ENCODE data around the gene NCAPH2.

The NCAPH2 gene

DNA sequence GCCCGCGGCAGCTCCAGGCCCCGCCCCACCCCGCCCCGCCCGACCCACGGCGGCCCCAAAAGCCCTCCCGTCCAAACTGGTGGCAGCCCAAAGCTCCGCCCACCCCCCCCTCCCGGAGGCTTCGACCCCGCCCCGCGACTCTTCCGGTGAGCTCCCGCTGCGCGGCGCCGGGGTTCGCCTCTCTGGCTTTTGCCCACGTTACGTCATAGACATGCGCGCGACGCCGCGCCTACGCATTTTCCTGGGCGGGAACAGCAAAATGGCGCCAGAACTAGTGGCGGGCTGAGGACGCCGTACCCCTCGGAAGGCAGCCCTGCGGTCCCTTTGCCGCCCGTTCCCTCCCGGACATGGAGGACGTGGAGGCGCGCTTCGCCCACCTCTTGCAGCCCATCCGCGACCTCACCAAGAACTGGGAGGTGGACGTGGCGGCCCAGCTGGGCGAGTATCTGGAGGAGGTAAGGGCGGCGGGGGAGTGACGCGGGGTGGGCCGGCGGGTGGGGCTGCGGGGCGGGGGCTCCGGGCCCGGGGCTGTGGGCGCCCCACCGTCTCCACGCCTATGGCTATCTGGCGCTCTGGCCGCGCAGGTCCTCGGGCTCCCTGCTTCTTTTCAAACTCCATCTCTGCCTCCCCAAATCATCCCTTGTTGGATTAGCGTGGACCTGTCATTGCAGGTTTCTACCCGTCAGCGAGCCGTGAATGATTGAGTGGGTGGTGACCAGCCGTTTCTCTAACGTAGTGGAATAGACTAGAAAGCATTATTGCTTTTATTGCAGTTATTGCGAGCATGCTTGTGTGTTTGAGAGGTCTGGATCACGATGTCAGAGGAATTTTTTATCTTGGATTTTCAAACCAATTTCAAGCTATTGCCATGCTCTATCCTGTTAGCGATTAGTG, at the start of gene NCAPH2:
Gene NCAPH2 (plus strand): TSS at position 234 of the 894 bp plus-strand sequence. CDS start 114 bp downstream, at position 348.
- DNase-seq = peak; percentile 90 to 94

DNA sequence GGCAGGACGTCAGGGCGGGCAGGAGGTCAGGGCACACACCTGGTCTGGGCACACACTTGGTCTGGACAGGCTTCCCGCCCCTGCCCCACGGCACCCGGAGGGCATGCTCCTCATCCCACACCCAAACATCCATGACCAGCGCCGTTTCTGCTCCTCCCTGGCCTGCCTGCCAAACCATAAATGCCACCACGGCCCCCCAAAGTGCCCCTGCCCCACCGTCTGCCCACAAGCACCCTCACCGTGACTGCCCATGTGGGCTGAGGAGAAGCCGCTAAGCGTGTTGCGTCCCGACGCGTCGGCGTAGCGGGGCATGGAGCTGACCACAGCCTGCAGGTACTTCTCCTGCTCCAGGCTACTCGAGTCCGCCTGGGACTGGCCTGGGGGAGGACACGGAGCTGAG, 49.0 kb upstream of the NCAPH2 start:
- DNase-seq = no peak

DNA sequence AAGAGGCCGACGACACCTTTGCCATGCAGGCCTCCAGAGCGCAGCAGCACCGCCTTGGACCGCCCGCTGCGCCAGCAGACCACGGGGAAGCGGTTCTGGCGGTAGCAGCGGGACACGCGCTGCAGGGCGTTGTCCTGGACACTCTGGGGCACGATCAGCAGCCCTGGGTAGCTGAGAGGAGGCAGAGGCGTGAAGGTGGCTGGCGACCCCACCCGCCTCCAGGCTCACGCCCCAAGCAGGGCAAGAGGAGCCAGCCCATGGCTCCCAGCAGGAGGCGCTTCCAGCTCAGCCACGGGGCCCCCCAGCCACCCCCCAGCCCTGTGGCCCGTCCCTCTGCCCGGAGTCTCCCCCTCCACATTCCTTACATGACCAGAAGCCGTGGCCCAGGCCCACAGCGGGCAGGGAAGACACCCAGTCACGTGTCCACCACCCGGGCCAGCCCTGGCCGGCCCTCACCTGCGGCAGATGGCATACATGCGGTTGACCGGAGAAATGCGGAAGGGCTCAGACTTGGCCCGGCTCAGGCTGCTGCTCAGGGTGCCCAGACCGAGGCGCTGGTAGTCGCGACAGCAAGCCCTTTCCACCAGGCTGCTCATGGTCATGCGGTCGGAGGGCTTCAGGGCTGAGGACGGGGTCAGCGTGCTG, 48.4 kb upstream of the NCAPH2 start:
- DNase-seq = no peak

DNA sequence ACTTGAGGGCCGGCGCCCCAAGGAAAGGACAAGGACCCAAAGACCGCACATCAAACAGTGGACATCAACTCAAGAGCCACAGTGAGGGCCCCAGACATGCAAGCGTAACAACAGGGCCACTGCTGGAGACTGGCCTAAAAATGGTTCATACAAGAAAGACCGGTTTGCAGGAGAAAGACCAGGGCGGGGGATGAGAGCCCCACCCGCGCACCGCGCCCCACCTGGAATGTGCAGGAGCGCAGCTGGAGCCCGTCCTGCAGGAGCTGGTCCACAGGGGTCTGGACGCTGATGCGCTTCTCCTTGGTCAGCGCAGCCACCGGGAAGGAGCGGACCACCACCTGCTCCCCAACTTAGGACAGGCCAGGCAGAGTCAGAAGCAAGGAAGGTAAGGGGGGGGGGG, 47.1 kb upstream of the NCAPH2 start:
- DNase-seq = no peak

DNA sequence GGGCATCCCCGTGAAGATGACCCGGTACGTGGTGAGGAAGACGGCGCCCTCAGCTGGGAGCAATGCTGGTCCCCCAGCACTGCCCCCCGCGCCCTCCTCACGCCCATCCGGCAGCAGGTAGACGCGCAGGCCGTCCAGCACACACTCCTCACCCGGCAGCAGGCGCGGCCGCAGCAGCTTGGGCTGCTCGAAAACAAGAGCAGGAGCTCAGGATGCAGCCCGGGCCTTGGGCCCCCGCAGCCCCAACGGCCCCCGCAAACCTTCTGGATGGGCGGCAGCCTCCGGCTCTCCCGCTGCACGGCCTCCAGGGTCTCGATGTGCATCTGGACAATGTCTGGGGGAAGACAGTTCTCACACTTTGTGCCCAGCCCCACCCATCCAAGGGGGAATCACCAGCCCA, 46.5 kb upstream of the NCAPH2 start:
- no peak for DNase-seq

DNA sequence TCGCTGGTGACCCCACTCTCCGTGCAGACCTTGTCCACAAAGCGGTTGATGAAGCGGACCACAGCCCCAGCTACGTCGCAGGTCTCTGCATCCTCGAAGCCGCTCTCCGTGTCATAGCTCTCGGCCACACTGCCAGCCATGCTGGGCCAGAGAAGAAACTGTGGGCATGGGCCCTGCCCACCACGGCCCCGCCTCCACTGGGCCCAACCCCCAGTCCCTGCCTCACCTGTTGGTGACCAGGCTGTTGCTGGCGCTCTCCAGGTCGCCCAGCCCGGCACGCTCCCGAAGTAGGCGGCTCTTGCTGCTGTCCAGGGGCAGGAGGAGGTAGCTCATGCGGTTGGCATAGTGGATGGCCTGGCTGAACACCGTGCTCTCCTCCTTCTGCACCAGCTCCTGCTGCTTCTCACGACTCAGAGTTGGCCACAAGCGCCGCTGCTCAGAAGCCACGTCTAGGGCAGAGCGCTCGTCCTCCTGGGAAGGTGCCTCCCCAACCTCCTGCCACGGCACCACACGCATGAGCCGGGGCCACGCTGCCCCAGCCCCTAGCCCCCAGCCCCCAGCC, 46.0 kb upstream of the NCAPH2 start:
- DNase-seq = no peak

DNA sequence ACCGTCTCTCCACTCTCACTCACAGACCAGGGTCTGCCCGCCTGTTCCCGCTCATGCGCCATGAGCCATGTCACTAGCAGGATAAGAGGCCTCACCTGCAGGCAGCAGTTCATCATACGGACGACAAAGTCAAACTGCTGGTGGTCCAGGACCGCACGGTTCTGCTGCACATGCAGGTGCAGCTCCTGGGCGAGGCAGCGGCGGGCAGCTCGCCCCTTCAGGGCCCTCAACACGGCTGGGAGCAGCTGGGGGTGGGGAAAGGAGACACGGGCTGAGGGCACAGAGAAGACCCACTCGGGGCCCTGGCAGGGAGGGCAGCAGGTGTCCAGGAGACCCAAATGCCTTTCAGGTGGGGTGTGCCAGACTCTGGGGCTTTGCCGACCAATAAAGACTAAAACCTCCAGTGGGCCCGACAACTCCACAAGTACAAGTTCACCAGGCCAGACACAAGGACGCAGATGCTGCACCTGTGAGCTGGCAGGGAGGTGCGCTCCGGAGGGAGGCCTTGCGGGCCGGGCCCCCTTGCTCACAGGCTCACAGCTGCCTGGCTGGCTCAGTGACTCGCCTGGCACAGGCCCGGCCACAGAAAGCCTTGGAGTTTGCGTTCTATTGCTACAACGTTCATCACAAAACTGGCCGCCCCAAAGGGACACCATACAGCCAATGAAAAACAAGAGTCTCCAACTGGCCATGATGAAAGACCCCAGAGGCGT, 44.7 kb upstream of the NCAPH2 start:
- no peak for DNase-seq

DNA sequence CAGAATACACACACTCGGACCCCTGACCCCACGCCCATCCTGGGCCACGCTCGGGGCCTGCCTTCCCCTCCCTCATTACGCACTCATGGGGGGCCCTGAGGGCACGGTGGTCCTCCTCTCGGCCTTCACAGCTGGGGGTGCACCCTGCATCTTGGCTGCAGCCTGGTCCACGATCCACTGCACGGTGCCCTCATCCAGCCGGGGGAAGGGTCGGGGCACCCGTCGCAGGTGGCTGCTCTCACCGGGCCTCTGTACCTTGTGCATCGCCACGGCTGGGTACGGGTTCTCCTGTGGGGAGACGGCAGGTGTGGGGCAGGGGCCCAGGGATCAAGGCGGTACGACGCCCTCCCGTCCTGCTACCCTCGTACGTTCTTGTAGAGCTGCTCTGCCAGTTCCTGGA, 43.6 kb upstream of the NCAPH2 start:
- no peak for DNase-seq

DNA sequence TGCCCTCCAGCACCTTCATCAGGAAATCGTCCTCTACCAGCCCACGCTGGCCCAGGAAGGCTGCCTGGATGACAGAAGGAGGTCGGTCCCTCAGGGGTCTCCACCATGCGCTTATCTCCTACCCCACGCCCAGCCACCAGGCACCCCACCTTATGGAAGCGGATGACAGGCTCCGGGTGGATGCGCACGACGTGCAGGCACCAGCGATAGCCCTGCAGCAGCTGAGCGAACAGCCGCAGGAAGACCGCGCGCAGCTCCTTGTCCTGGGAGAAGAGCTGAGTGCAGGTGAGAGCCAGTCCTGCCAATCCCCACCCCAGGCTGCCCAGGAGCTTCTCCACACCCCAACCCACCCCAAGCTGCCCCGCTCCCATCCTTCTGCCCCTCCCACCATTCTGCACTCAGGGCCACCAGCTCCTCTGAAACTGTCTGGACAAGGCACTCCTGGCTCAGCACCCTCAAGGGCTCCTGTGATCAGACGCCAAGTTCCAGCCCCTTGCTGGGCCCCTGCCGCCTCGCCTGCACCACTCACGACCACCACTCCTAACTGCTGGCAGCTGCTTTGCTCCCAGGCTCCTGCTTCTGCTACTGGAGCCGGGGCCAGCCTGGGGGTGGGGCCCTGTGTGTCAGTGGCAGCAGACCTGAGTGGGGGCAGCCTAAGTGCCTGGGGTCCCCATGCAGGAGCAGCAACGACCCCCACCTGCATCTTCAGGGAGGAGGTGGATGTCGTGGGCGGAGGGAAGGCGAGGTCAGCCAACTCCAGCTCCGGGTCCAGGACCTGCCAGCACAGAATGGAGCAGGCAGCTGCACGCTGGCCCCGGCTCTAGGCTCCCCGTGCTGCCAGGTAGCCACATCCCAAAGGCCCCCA, 42.7 kb upstream of the NCAPH2 start:
- DNase-seq = no peak

DNA sequence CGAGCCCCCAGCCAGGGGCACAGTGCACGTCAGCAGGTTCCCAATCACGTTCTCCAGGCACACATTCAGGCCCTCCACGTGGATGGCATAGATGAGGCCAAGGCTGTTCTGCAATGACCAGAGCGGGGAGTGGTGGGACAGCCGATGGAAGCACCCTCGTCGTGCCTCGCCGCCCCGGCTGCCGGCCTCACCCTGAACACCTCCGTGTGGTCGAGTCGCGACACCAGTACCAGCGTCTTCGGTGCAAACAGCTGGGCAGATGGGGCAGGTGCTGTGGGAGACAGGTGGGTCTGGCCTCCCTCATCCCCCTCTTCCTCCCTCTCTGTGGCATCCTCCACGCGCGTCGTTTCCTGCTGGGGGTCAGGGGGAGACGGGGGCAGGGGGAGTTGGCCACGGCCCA, 40.7 kb upstream of the NCAPH2 start:
- no peak for DNase-seq

DNA sequence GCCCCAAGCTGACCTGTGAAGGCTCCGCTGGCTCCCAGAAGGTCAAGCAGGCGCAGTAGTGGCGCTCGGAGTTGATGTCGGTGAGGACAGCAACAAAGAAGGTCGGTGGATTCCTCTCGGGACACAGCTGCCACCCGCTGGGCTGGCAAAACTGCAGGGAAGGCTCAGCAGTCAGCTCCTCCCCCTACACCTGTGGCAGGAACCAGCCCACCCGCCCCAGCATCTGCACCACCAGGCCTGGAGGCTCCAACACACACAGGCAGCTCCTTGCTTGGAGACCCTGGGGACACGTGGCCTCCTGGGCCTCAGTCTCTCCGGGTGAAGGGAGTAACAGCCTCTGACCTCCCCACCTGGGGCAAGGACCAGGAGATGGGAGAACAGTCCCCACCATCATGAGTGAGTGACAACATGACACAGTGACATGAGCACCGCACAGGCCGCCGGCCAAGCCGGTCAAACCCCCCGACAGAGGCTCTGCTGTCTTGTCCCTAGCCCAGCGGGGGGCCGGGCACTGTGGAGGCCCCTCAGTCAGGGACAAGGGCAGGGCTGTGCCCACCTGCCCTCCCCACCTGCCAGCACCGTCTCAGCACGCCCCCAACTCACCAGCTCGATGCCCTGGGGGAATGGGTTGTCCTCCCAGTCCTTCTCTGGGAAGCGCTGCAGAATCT, 40.1 kb upstream of the NCAPH2 start:
- DNase-seq = no peak

DNA sequence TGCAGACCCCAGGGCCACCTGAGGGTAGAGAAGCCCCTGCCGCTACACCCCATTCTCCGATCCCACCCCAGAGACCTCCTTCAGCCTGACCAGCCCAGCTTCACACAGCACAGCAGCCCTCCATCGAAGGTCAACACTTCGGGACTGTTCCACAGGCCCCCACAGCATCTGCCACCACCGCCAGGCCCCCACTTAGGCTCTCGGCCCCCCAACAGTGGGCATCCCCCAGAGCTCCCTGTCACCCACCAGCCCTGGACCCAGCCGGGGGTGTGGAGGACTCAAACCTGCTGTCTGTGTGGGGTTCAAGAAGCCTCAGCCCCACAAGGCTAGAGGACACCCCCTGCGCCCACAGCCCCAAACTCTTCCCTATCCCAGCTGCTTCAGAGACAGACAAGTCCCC, 39.4 kb upstream of the NCAPH2 start:
- DNase-seq = no peak

DNA sequence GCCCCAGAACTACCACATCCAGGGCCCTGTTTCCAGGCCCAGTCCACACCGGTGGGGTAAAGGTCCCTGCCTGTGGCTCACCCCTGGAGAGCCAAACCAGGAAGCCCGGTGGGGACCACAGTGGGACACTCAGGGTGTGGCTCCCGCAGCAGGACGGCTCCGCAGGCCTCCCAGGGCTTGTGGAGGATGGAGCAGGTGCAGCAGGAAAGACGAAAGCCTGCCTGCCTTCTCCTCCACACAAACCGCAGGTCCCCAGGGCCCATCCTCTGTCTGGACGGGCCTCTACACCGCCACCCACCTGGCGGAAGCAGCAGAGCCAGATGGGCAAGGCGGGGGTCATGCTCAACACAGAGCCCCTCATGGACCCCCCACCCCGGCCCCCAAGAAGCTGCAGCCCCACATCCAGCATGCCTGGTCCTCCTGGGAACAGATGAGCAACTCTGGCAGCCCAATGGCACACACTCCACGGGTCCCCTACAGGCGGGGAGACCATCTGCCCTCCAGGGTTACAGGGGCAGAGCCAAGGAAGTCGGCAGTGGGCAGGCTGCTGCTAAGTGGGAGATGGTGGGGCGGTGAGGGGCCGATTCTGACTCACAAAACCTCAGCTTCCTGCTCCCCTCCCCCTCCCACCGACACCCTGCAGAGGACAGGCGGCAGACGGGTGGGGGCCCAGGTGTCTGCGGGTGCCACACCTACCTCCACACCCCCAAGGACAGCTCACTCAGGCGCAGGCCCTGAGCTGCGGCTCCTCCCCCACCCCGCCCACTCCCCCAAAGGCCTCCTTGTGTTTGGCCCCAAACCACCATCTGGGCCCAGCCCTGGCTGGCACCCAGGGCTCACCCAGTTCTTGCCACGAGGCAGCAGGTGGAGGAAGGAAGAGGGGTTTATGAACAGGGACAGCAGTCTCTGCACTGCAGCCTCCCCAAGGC, 38.4 kb upstream of the NCAPH2 start:
- DNase-seq = peak; percentile 80 to 91

DNA sequence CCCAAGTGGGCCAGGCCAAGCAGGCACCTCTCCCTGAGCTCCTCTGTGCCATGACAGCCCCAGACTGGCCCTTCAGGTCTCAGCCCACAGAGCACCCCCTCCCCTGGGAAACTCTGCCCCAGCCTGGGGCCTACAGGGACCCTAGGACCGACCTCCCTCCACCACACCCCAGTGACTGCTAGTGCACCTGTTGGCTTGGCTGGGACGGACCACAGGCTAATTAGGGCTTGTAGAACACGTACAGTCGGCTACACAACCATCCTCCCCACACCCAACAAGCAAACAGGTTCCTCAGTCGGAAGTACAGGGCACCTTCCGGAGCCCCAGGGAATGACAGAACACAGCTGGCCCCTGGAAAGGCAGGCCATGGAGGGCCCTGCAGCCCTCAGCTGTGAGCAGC, 37.5 kb upstream of the NCAPH2 start:
- no peak for DNase-seq

DNA sequence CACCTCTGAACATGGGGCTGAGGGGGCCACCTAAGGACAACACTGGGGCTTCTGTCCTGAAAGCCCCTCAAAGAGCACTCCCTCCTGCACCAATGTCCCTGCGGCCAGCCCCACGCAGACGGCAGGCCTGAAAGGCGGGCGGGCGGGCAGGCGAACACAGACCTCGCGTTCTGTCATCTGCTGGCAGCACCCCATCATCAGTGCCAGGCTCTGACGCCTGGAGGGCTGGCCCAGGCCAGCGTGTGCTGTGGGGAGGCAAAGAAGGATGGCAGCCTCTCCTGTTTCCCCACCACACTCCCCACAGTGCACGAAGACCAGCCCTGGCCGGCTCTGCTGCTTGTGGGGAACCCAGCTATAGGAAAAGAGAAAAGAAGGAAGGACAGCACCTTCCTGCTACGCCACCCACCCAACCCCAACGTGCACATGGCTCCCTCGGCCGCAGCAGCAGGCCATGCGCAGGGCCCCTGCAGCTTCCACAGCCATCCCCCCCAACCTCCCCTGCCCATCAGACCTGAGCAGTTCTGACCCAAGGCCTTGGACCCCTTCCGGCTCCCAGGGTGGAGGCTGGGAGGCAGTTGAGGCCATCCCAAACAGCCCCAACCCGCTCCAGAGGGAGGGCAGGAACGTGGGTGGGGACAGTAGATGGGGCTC, 36.7 kb upstream of the NCAPH2 start:
- DNase-seq = no peak

DNA sequence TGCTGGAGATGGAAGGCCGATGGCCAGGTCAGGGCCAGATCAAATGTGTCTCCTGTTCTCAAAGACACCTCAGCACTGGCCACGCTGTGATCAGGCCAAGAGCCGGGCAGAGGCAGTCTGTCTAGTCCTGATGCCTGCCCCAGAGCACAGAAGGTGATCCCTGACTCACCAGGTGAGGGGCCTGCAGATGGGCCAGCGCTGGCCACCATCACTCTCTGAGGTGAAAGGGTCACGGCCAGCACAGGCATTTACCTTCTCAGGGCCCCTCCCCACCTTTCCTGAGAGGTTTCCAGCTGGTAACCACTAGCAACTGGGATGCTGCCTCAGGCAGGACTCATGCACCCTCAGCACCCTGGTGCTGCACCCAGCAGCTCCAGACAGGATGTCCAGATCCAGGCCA, 36.1 kb upstream of the NCAPH2 start:
- DNase-seq = no peak

DNA sequence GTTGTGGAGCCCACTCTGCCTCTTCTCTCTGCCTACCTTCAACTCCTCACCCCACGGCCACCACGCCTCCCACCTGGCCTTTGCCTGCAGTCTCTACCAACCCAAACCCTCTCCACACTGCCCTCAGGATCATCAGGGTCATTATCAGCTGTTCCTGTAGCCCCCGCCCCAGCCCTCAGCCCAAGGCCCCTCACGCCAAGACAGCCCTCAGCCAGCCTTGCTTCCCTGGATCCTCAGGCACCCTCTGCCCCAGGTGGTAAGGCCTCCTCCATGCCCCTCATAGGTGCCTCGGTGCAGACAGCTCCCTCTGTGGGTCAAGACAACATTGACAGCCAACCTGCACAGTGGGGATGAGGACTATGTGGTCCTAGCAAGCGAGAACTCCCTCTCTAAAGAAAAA, 34.9 kb upstream of the NCAPH2 start:
- peak in 1 of 2 experiments; percentile 33 for DNase-seq

DNA sequence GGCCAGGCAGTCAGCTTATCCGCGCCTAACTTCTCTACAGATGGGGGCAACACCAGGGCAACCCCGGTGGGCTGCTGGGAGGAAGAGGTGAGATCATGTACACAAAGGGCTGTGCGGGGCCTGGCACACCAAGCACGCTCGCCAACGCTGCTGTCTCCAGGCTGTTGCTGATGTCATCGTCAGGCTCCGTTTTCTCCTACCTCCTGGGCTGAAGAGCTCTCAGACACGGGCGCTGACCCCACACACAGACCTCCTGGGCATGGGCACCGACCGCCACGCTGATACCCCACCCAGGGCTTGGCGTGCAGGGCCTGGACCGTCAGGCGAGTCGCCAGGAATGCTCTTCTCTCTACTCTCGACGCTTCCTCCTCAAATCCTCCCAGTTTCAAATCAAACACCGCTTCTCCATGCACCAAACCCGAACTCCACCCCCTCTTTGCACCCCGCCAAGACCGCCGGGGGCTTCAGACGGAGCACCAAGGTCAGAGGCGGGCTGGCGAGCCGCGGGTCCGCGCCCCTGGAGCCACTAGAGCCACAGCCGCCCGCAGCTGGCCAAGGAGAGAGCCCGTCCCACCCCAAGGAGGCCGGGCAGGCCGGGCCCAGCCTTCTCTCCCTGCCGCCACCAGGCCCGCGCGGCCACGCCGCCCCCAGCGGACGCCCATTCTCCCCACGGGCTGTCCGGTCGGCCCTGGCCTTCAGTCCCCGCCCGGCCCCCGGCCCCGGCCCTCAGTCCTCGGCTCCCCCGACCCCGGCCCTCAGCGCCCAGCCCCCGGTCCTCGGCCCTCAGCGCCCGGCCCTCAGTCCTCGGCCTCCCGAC, 34.0 kb upstream of the NCAPH2 start:
- DNase-seq = peak in 1 of 2 experiments; percentile 17
